Liver (tissue), 9 donors: ENCODE measurements around the gene MCF2L2. TPM values are rescaled to one million over a fixed set of nuclear protein-coding genes. Genes with fewer than 3 reads are reported as not detected.
A peak's percentile ranks its signal among the peaks of the same experiment; 100 is the strongest.

Experiments used
- DNase-seq: peaks from one replicate; pipeline ENCODE4 v3.0.0-alpha.2; 2017; ENCODE audit warnings: low spot score
- H3K27ac ChIP-seq, 2 donors: one replicate each; pipeline ENCODE4 v1.7.0; 2013; ENCODE audit warnings: inconsistent platforms in 2 of 2, low read length in 2 of 2, control low read depth in 1 of 2, low read depth in 1 of 2, mild to moderate bottlenecking in 1 of 2
- H3K27me3 ChIP-seq, 4 donors: one replicate each; pipeline versions ENCODE4 v1.6.1 to v1.7.0; 2013; ENCODE audit warnings: low read length in 3 of 4, inconsistent platforms in 1 of 4, mild to moderate bottlenecking in 1 of 4, moderate library complexity in 1 of 4; ENCODE audit not compliant: control insufficient read depth in 4 of 4, insufficient read depth in 4 of 4
- H3K36me3 ChIP-seq, 4 donors: one replicate each; pipeline versions ENCODE4 v1.6.1 to v1.7.0; 2013; ENCODE audit warnings: low read length in 3 of 4, mild to moderate bottlenecking in 3 of 4, low read depth in 1 of 4, moderate library complexity in 1 of 4; ENCODE audit not compliant: control insufficient read depth in 4 of 4, insufficient read depth in 3 of 4
- H3K4me1 ChIP-seq, 4 donors: one replicate each; pipeline versions ENCODE4 v1.6.1 to v1.7.0; 2013; ENCODE audit warnings: low read length in 3 of 4, mild to moderate bottlenecking in 3 of 4, moderate library complexity in 1 of 4; ENCODE audit not compliant: control insufficient read depth in 4 of 4, insufficient read depth in 4 of 4
- H3K4me3 ChIP-seq, 3 donors: one replicate each; pipeline versions ENCODE4 v1.6.1 to v1.7.0; 2013; ENCODE audit warnings: low read length in 3 of 3, control low read depth in 1 of 3, low read depth in 1 of 3, mild to moderate bottlenecking in 1 of 3
- H3K9ac ChIP-seq, 2 donors: one replicate each; pipeline ENCODE4 v1.7.0; 2013; ENCODE audit warnings: low read length in 2 of 2, mild to moderate bottlenecking in 2 of 2, moderate library complexity in 2 of 2, control low read depth in 1 of 2, low read depth in 1 of 2
- H3K9me3 ChIP-seq, 4 donors: one replicate each; pipeline versions ENCODE4 v1.6.1 to v1.7.0; 2013; ENCODE audit warnings: low read length in 3 of 4; ENCODE audit not compliant: control insufficient read depth in 4 of 4
- CTCF ChIP-seq: fragments of 150-350 bp; IDR thresholded peaks from 2 replicates; pipeline ENCODE4 v1.5.1; 2017; ENCODE audit warnings: improper control_type of control experiment, low read depth, low read length; ENCODE audit not compliant: missing input control
- EGR1 ChIP-seq, 2 donors: IDR thresholded peaks; 2 replicates each; pipeline ENCODE4 v1.6.1; 2016 to 2018; ENCODE audit warnings: antibody characterized with exemption in 2 of 2, low read depth in 2 of 2
- FOXA1 ChIP-seq: IDR thresholded peaks from 2 replicates; pipeline ENCODE4 v1.6.1; 2016; ENCODE audit warnings: antibody characterized with exemption
- HNF4G ChIP-seq: IDR thresholded peaks from 2 replicates; pipeline ENCODE4 v1.6.1; 2016; ENCODE audit warnings: antibody characterized with exemption
- JUND ChIP-seq, 2 donors: IDR thresholded peaks; 2 replicates each; pipeline ENCODE4 v1.6.1; 2016; ENCODE audit warnings: antibody characterized with exemption in 2 of 2
- RAD21 ChIP-seq, 2 donors: IDR thresholded peaks; 2 replicates each; pipeline ENCODE4 v1.6.1; 2016; ENCODE audit warnings: antibody characterized with exemption in 2 of 2, mild to moderate bottlenecking in 2 of 2
- RXRA ChIP-seq, 2 donors: IDR thresholded peaks; 2 replicates each; pipeline ENCODE4 v1.6.1; 2017 to 2018; ENCODE audit warnings: antibody characterized with exemption in 2 of 2, mild to moderate bottlenecking in 1 of 2
- SP1 ChIP-seq: IDR thresholded peaks from 2 replicates; pipeline ENCODE4 v1.6.1; 2018; ENCODE audit warnings: antibody characterized with exemption, mild to moderate bottlenecking
- TAF1 ChIP-seq: conservative IDR thresholded peaks from 2 replicates; pipeline ENCODE4 v1.6.1; 2016; ENCODE audit warnings: antibody characterized with exemption, mild to moderate bottlenecking
- YY1 ChIP-seq: IDR thresholded peaks from 2 replicates; pipeline ENCODE4 v1.6.1; 2016; ENCODE audit warnings: antibody characterized with exemption, mild to moderate bottlenecking
- WGBS: extraction: QIAGEN DNeasy Blood & Tissue Kit; methylation state at CpG from one replicate; pipeline ENCODE4 v1.1.7; 2013; 5-methylcytosine and 5-hydroxymethylcytosine counted together
- polyA plus RNA-seq, 2 donors: library from polyadenylated mRNA; stranded (reverse) in 1 of 2; unstranded in 1 of 2; fragments of 200-250 nt in 1 of 2; fragments of >200 nt in 1 of 2; fragmentation: Nextera tagmentation in 1 of 2; extraction: Ambion mirVana in 1 of 2; gene quantifications; one replicate each; pipeline versions ENCODE4 v1.2.1 to v1.2.3, GENCODE V29; 2013 to 2015
- total RNA-seq, 2 donors: library from RNA; depleted of rRNA; stranded (reverse); fragments of >200 nt; gene quantifications; one replicate each; pipeline ENCODE4 v1.2.3, GENCODE V29; 2014
- TF ChIP-seq, protein P1 (sequence below): IDR thresholded peaks from 2 replicates; pipeline ENCODE4 v1.6.1; 2016; ENCODE audit warnings: antibody characterized with exemption, mild to moderate bottlenecking
- donor health status: healthy.
- donor health status: healthy.
- donor health status: healthy.
- donor health status: healthy.
- donor health status: healthy.

Gene MCF2L2, protein sequence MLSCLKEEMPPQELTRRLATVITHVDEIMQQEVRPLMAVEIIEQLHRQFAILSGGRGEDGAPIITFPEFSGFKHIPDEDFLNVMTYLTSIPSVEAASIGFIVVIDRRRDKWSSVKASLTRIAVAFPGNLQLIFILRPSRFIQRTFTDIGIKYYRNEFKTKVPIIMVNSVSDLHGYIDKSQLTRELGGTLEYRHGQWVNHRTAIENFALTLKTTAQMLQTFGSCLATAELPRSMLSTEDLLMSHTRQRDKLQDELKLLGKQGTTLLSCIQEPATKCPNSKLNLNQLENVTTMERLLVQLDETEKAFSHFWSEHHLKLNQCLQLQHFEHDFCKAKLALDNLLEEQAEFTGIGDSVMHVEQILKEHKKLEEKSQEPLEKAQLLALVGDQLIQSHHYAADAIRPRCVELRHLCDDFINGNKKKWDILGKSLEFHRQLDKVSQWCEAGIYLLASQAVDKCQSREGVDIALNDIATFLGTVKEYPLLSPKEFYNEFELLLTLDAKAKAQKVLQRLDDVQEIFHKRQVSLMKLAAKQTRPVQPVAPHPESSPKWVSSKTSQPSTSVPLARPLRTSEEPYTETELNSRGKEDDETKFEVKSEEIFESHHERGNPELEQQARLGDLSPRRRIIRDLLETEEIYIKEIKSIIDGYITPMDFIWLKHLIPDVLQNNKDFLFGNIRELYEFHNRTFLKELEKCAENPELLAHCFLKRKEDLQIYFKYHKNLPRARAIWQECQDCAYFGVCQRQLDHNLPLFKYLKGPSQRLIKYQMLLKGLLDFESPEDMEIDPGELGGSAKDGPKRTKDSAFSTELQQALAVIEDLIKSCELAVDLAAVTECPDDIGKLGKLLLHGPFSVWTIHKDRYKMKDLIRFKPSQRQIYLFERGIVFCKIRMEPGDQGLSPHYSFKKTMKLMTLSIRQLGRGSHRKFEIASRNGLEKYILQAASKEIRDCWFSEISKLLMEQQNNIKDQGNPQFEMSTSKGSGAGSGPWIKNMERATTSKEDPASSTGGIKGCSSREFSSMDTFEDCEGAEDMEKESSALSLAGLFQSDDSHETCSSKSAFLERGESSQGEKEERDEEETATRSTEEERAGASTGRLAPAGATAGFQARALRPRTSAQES
- total RNA-seq (under 1 TPM; 0.17 to 0.47 TPM), polyA plus RNA-seq (under 1 TPM in 1 of 2 donors, not detected in 1; 0.02 TPM)

DNA sequence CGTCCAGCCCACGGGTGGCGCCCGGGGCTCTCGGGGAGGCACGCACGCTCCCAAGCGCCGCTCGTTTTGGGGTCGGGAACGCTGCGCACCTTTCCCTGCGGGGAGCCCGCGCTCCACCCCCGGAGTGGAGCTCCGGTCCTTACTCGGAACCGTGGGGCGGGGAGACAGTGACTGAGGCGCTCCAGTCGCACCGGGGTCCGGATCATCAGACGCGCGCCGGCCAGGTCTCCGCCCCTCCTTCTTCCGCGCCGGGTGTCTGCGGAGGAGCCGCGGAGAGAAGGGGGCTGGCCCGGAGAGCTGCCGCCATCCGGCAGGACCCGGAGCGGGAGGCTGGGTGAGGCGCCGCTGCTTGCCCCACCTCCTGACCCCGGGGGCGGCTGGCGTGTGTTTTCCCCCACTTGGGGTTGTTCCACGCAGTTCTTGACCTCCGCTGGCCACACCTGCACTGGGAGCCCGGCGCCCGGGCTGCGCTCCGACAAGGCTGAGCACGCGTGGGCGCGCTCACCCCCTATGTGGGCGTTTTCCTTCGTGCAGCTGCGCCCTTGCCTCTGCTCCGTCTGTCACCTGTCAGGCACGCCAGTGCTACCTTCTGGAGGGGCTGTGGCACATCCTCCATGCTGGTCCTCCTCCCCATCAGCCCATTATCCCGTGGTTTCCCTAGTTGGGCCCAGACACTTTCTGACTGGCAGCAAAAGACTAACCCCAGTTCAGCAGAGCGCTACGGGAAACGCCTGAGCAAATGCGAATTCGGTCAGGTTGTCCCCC is at the start of gene MCF2L2:
Gene MCF2L2 (minus strand): TSS at position 173 of the 765 bp plus-strand sequence. CDS start 642 bp downstream, outside the sequence.
- TF ChIP-seq JUND (IDR thresholded peaks at IDR 0.05) (no peak), RXRA (IDR thresholded peaks at IDR 0.05) (no peak), YY1 (no peak), FOXA1 (no peak), HNF4G (no peak), CTCF (no peak), TAF1 (no peak), SP1 (no peak), RAD21 (IDR thresholded peaks at IDR 0.05) (no peak), EGR1 (IDR thresholded peaks at IDR 0.05; ENCODE audit: low read depth in 2 of 2) (no peak)
- TF ChIP-seq, protein P1, sequence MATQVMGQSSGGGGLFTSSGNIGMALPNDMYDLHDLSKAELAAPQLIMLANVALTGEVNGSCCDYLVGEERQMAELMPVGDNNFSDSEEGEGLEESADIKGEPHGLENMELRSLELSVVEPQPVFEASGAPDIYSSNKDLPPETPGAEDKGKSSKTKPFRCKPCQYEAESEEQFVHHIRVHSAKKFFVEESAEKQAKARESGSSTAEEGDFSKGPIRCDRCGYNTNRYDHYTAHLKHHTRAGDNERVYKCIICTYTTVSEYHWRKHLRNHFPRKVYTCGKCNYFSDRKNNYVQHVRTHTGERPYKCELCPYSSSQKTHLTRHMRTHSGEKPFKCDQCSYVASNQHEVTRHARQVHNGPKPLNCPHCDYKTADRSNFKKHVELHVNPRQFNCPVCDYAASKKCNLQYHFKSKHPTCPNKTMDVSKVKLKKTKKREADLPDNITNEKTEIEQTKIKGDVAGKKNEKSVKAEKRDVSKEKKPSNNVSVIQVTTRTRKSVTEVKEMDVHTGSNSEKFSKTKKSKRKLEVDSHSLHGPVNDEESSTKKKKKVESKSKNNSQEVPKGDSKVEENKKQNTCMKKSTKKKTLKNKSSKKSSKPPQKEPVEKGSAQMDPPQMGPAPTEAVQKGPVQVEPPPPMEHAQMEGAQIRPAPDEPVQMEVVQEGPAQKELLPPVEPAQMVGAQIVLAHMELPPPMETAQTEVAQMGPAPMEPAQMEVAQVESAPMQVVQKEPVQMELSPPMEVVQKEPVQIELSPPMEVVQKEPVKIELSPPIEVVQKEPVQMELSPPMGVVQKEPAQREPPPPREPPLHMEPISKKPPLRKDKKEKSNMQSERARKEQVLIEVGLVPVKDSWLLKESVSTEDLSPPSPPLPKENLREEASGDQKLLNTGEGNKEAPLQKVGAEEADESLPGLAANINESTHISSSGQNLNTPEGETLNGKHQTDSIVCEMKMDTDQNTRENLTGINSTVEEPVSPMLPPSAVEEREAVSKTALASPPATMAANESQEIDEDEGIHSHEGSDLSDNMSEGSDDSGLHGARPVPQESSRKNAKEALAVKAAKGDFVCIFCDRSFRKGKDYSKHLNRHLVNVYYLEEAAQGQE: no peak
- no peak within 1 kb of the TSS for H3K9ac ChIP-seq

More for the DNA sequence above, at the start of gene MCF2L2:
- H3K4me3 ChIP-seq: peak within 1 kb of the TSS; percentile 25 to 58 (median 44)
- no peak for DNase-seq
- H3K4me1 ChIP-seq: peaks cover 9 to 15% (median 12%) of the 10 kb centered on the region in 4 donors
- H3K9me3 ChIP-seq: no peaks in the 10 kb centered on the region
- 3% methylated on average over 68 of the region's 68 CpGs for WGBS
- H3K36me3 ChIP-seq: no peaks in the 10 kb centered on the region
- peaks cover 0 to 5% (median 3%) of the 10 kb centered on the region in 4 donors for H3K27me3 ChIP-seq
- H3K27ac ChIP-seq: no peak within 1 kb of the TSS
